Left lung (tissue), 10 donors: ENCODE data around the gene SKIC8. TPM values are rescaled to one million over a fixed set of nuclear protein-coding genes. Genes with fewer than 3 reads are reported as not detected.

Source experiments
- ATAC-seq: fragments of 200-7000 bp; cut with Tn5 transposase; one replicate; pipeline ENCODE4 v1.9.1; 2020; ENCODE audit warnings: moderate library complexity
- DNase-seq, 4 donors: peaks; one replicate each; pipeline ENCODE4 v3.0.0-alpha.2; 2013 to 2020
- H3K27ac ChIP-seq, 2 donors: fragments of 200-600 bp; sonication (generic) in 1 of 2; one replicate each; pipeline versions ENCODE4 v1.5.0 to v1.8.0; 2020 to 2021
- H3K27me3 ChIP-seq, 2 donors: fragments of 200-600 bp; sonication (generic) in 1 of 2; one replicate each; pipeline versions ENCODE4 v1.5.0 to v1.8.0; 2020 to 2021
- H3K36me3 ChIP-seq, 2 donors: fragments of 200-600 bp; sonication (generic) in 1 of 2; one replicate each; pipeline versions ENCODE4 v1.5.0 to v1.8.0; 2020 to 2021
- H3K4me1 ChIP-seq, 2 donors: fragments of 200-600 bp; one replicate each; pipeline ENCODE4 v1.8.0; 2021
- H3K4me3 ChIP-seq, 2 donors: fragments of 200-600 bp; sonication (generic) in 1 of 2; one replicate each; pipeline versions ENCODE4 v1.5.0 to v1.8.0; 2020 to 2021; ENCODE audit warnings: mild to moderate bottlenecking in 1 of 2
- H3K9me3 ChIP-seq, 2 donors: fragments of 200-600 bp; sonication (generic) in 1 of 2; one replicate each; pipeline versions ENCODE4 v1.5.0 to v1.8.0; 2020 to 2021
- CTCF ChIP-seq, 2 donors: fragments of 200-600 bp; sonication (generic) in 1 of 2; IDR thresholded peaks; one replicate each; pipeline versions ENCODE4 v1.5.0 to v1.8.0; 2021; ENCODE audit warnings: antibody characterized with exemption in 2 of 2
- intact Hi-C, 2 donors: fragments of 100-400 bp; cut with DNase I; formaldehyde crosslinking; loops; one replicate each; pipeline versions ENCODE4 v1.11.2 to v1.14.2; 2022
- polyA plus RNA-seq, 6 donors: library from polyadenylated mRNA; unstranded; fragments of 120-200 nt; gene quantifications; one replicate each; pipeline ENCODE4 v1.2.1, GENCODE V29; 2013; ENCODE audit not compliant: insufficient read length in 6 of 6
- total RNA-seq, 2 donors: library from RNA; stranded (reverse); fragmentation: NEBNext Ultra II Directional; extraction: Animal tissue kit (Norgen Biotek cat#: 25700); gene quantifications; one replicate each; pipeline ENCODE4 v1.2.1, GENCODE V29; 2021
- donor health status: DM: no; HTN: yes; CAD: no.
- donor health status: DM: no; HTN: no; CAD: no.

The SKIC8 gene
- total and polyA plus RNA-seq, 8 donors, result 36.1 to 122 (median 108) TPM

- intact Hi-C loops, result no loop called here
- peak within 1 kb of the TSS; percentile 42 to 61 for H3K27ac ChIP-seq
- H3K4me3 ChIP-seq, result peak within 1 kb of the TSS; percentile 55 to 64
- no peaks in the 10 kb centered on the region for H3K9me3 ChIP-seq
- TF ChIP-seq CTCF (IDR thresholded peaks at IDR 0.05), result no peak
- ATAC-seq (peak; percentile 76), DNase-seq (peak; percentile 47 to 88 (median 58))
- no peaks in the 10 kb centered on the region for H3K36me3 ChIP-seq
- no peaks in the 10 kb centered on the region for H3K27me3 ChIP-seq
- H3K4me1 ChIP-seq, result peaks cover 8 to 18% of the 10 kb centered on the region in 2 donors
Measured at GRCh38 chr15:78264304-78265136, 34.9 kb downstream of the SKIC8 start, which contains the start of gene DNAJA4. TSS of gene DNAJA4 (plus strand) at chr15:78264562. CDS start at chr15:78264764, 202 bp downstream.

- intact Hi-C loops, result no loop called here
- peak overlapping the region; percentile 31 to 61 for H3K27ac ChIP-seq
- ATAC-seq, result no peak
- peak overlapping the region; percentile 55 to 64 for H3K4me3 ChIP-seq
- peak in 1 of 4 donors; percentile 77 for DNase-seq
- no peak for TF ChIP-seq CTCF (IDR thresholded peaks at IDR 0.05)
- H3K27me3 ChIP-seq, result no peaks in the 10 kb centered on the region
- peaks cover 8 to 18% of the 10 kb centered on the region in 2 donors for H3K4me1 ChIP-seq
- H3K9me3 ChIP-seq, result no peaks in the 10 kb centered on the region
- H3K36me3 ChIP-seq, result no peaks in the 10 kb centered on the region
Measured at GRCh38 chr15:78263907-78264303, 35.5 kb downstream of the SKIC8 start.

GRCh38 chr15:78263351-78263781 lies 36.0 kb downstream of the SKIC8 start:
- no peaks in the 10 kb centered on the region for H3K36me3 ChIP-seq
- intact Hi-C loops, result no loop called here
- peaks cover 8 to 18% of the 10 kb centered on the region in 2 donors for H3K4me1 ChIP-seq
- ATAC-seq (no peak), DNase-seq (no peak)
- no peaks in the 10 kb centered on the region for H3K27me3 ChIP-seq
- no peaks in the 10 kb centered on the region for H3K9me3 ChIP-seq
- H3K27ac ChIP-seq, result no peak overlapping the region
- no peak for TF ChIP-seq CTCF (IDR thresholded peaks at IDR 0.05)
- H3K4me3 ChIP-seq, result no peak overlapping the region

GRCh38 chr15:78261062-78261461 lies 38.3 kb downstream of the SKIC8 start:
- no peak for TF ChIP-seq CTCF (IDR thresholded peaks at IDR 0.05)
- H3K27ac ChIP-seq, result no peak overlapping the region
- no peak for ATAC-seq
- no peak overlapping the region for H3K4me3 ChIP-seq
- intact Hi-C loops, result no loop called here
- H3K27me3 ChIP-seq, result no peaks in the 10 kb centered on the region
- no peaks in the 10 kb centered on the region for H3K36me3 ChIP-seq
- peaks cover 8 to 13% of the 10 kb centered on the region in 2 donors for H3K4me1 ChIP-seq
- no peak for DNase-seq
- H3K9me3 ChIP-seq, result no peaks in the 10 kb centered on the region

GRCh38 chr15:78260489-78260888 lies 38.9 kb downstream of the SKIC8 start:
- Histone ChIP-seq H3K9me3 (no peaks in the 10 kb centered on the region), H3K4me3 (no peak overlapping the region), H3K36me3 (no peaks in the 10 kb centered on the region), H3K27ac (no peak overlapping the region), H3K27me3 (no peaks in the 10 kb centered on the region), H3K4me1 (peaks cover 2 to 8% of the 10 kb centered on the region in 2 donors)
- intact Hi-C loops, result no loop called here
- TF ChIP-seq CTCF (IDR thresholded peaks at IDR 0.05), result no peak
- DNase-seq (no peak), ATAC-seq (no peak)
